Psoas muscle (tissue), 8 donors: Measurements from ENCODE around the gene MXD4. TPM values are rescaled to one million over a fixed set of nuclear protein-coding genes. Genes with fewer than 3 reads are reported as not detected.

Source experiments
- ATAC-seq, 4 donors: fragments of 200-7000 bp; cut with Tn5 transposase; one replicate each; pipeline ENCODE4 v1.9.1; 2020; ENCODE audit warnings: moderate library complexity in 3 of 4, mild to moderate bottlenecking in 2 of 4
- DNase-seq, 2 donors: peaks; one replicate each; pipeline ENCODE4 v3.0.0-alpha.2; 2020
- H3K27ac ChIP-seq: fragments of 200-600 bp; one replicate; pipeline ENCODE4 v1.8.0; 2022
- H3K27me3 ChIP-seq, 3 donors: fragments of 200-600 bp in 1 of 3; one replicate each; pipeline versions ENCODE4 v1.6.1 to v1.8.0; 2013 to 2022; ENCODE audit warnings: low read length in 2 of 3, mild to moderate bottlenecking in 2 of 3, moderate library complexity in 1 of 3; ENCODE audit not compliant: insufficient read depth in 3 of 3
- H3K36me3 ChIP-seq, 2 donors: fragments of 200-600 bp in 1 of 2; one replicate each; pipeline versions ENCODE4 v1.6.1 to v1.8.0; 2013 to 2022; ENCODE audit warnings: low read depth in 1 of 2, mild to moderate bottlenecking in 1 of 2, moderate library complexity in 1 of 2; ENCODE audit not compliant: insufficient read depth in 1 of 2
- H3K4me1 ChIP-seq: fragments of 200-600 bp; one replicate; pipeline ENCODE4 v1.8.0; 2022
- H3K4me3 ChIP-seq: fragments of 200-600 bp; one replicate; pipeline ENCODE4 v1.8.0; 2022; ENCODE audit warnings: mild to moderate bottlenecking
- H3K9me3 ChIP-seq: fragments of 200-600 bp; one replicate; pipeline ENCODE4 v1.8.0; 2022
- CTCF ChIP-seq: fragments of 200-600 bp; IDR thresholded peaks from one replicate; pipeline ENCODE4 v1.8.0; 2022; ENCODE audit warnings: antibody characterized with exemption
- WGBS, 3 donors: extraction: QIAGEN DNeasy Blood & Tissue Kit; methylation state at CpG; one replicate each; pipeline versions ENCODE4 v1.1.6 to v1.1.7; 2013; 5-methylcytosine and 5-hydroxymethylcytosine counted together
- intact Hi-C, 2 donors: fragments of 100-400 bp; cut with DNase I; formaldehyde crosslinking; loops; one replicate each; pipeline versions ENCODE4 v1.11.0 to v1.14.2; 2022
- polyA plus RNA-seq, 3 donors: library from polyadenylated mRNA; stranded (reverse); fragments of 200-250 nt; gene quantifications; one replicate each; pipeline ENCODE4 v1.2.3, GENCODE V29; 2013
- total RNA-seq, 4 donors: library from RNA; stranded (reverse); fragmentation: NEBNext Ultra II Directional in 2 of 4; extraction: Animal tissue kit (Norgen Biotek cat#: 25700) in 2 of 4; gene quantifications; one replicate each; pipeline versions ENCODE4 v1.2.1 to v1.2.4, GENCODE V29; 2021 to 2023
- donor health status: healthy with polysubstance abuse.
- donor health status: DM: no; HTN: no; CAD: no; lungs with moderate emphysema.
- donor health status: Bipolar disorder and iron deficiency.
- donor health status: healthy.
- donor health status: DM: yes; HTN: yes; CAD: no.
- donor health status: DM: no; HTN: no; CAD: no.
- donor health status: DM: no; HTN: no; CAD: no.
- donor health status: DM: yes; HTN: yes; CAD: no.

Gene MXD4
- total and polyA plus RNA-seq, 7 donors, result 15.4 to 36.7 (median 29.9) TPM

DNA sequence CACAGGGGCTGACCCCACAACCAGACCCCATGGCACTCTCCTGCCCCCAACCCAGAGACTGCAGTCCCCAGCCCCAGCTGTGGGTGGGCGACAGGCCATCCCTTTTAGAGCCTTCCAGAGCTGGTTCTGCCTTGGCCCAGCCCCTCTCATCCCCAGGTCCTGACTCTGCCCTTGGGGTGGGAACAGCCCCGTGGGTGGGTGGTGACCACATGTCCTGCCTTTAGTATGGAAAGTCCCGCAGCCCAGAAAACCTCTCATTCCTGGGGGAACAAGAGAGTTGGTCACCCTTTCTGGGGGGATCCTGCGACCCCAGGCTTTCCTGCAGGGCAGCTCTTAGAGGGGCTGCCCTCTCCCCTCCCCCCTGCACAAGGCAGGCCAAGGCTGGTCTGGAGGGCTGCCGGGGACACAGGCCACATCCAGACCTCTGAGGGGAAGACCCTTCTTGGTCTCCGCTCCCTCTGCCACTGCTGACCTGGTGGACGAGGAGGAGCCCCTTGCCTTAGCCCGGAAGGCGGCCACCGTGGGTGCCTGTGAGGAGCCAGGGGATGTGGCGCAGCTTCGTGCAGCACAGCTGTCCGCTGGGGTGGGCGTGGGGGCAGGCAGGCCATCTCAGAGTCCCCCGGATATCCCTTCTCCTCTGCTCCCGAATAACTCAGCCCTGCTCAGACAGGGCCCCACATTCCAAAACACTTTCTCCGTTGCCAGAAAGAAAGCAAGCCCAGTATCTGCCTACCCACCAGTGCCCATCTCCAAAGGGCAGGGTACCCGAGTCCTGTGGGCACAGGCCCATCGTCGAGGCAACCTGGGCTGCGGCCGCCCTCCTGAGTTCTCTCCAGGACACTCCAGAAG is 6.7 kb upstream of the MXD4 start:
- ATAC-seq, result no peak

GRCh38 chr4:2267841-2268240 is 5.9 kb upstream of the MXD4 start:
- no peaks in the 10 kb centered on the region for H3K36me3 ChIP-seq
- DNase-seq (peak; percentile 6 to 44), ATAC-seq (no peak)
- H3K4me1 ChIP-seq, result peaks cover 59% of the 10 kb centered on the region
- H3K4me3 ChIP-seq, result no peak overlapping the region
- no peaks in the 10 kb centered on the region for H3K27me3 ChIP-seq
- intact Hi-C loops, result loop anchor here in 1 of 2 donors (5.0 kb wide), 1 partner anchor 134 kb away; no protein-coding TSS in a partner anchor
- peak overlapping the region; percentile 83 for H3K27ac ChIP-seq
- H3K9me3 ChIP-seq, result no peaks in the 10 kb centered on the region
- WGBS, 3 donors, result 81 to 84% (median 84%) methylated on average over 12 of the region's 12 CpGs
- TF ChIP-seq CTCF, result no peak

More for the DNA sequence above, 6.7 kb upstream of the MXD4 start:
- Histone ChIP-seq H3K36me3 (no peaks in the 10 kb centered on the region), H3K27me3 (no peaks in the 10 kb centered on the region), H3K4me1 (peaks cover 54% of the 10 kb centered on the region), H3K4me3 (peak overlapping the region; percentile 35), H3K9me3 (no peaks in the 10 kb centered on the region), H3K27ac (peak overlapping the region; percentile 83)
- intact Hi-C loops, result loop anchor here in 1 of 2 donors (5.0 kb wide), 1 partner anchor 134 kb away; no protein-coding TSS in a partner anchor
- TF ChIP-seq CTCF, result no peak
- 65 to 74% (median 66%) methylated on average over 20 to 22 of the region's 22 CpGs for WGBS, 3 donors
- DNase-seq, result peak; percentile 13 to 54

- Histone ChIP-seq H3K36me3 (no peaks in the 10 kb centered on the region), H3K4me1 (peaks cover 59% of the 10 kb centered on the region), H3K9me3 (no peaks in the 10 kb centered on the region), H3K27ac (peak overlapping the region; percentile 83), H3K27me3 (no peaks in the 10 kb centered on the region), H3K4me3 (no peak overlapping the region)
- ATAC-seq (no peak), DNase-seq (peak; percentile 10 to 51)
- WGBS, 3 donors, result 88 to 91% (median 90%) methylated on average over 11 to 18 of the region's 18 CpGs
- intact Hi-C loops, result loop anchor here in 1 of 2 donors (5.0 kb wide), 1 partner anchor 135 kb away; no protein-coding TSS in a partner anchor
- TF ChIP-seq CTCF, result no peak
These were observed 5.5 kb upstream of the MXD4 start for GRCh38 chr4:2267320-2267811.

GRCh38 chr4:2266821-2267220 is 4.9 kb upstream of the MXD4 start:
- Histone ChIP-seq H3K27ac (peak overlapping the region; percentile 50), H3K36me3 (no peaks in the 10 kb centered on the region), H3K4me1 (peaks cover 59% of the 10 kb centered on the region), H3K4me3 (no peak overlapping the region), H3K27me3 (no peaks in the 10 kb centered on the region), H3K9me3 (no peaks in the 10 kb centered on the region)
- TF ChIP-seq CTCF, result no peak
- DNase-seq (peak in 1 of 2 donors; percentile 6), ATAC-seq (no peak)
- 64 to 81% (median 76%) methylated on average over 5 of the region's 5 CpGs for WGBS, 3 donors
- intact Hi-C loops, result loop anchor here in 1 of 2 donors (5.0 kb wide), 1 partner anchor 135 kb away; no protein-coding TSS in a partner anchor
